HG03460 (cell line): ENCODE measurements around the gene CYP2D6.

ENCODE experiments used
- ATAC-seq: cut with Tn5 transposase; IDR thresholded peaks from one replicate; pipeline ENCODE4 v1.9.1; 2021; ENCODE audit not compliant: unreplicated experiment

Gene CYP2D6

GRCh38 chr22:42090596-42091454 is 39.8 kb downstream of the CYP2D6 start, which contains the start of gene NDUFA6:
TSS of gene NDUFA6 (minus strand) at chr22:42090772. CDS start at chr22:42090744, 28 bp downstream.
- ATAC-seq = peak; percentile 85

GRCh38 chr22:42086051-42086450 is 44.6 kb downstream of the CYP2D6 start:
- no peak for ATAC-seq

GRCh38 chr22:42084874-42085273 is 45.7 kb downstream of the CYP2D6 start:
- no peak for ATAC-seq

- ATAC-seq = no peak
Observed at GRCh38 chr22:42083119-42083518, 47.5 kb downstream of the CYP2D6 start.

- no peak for ATAC-seq
Observed at GRCh38 chr22:42080287-42080686, 50.3 kb downstream of the CYP2D6 start.

GRCh38 chr22:42079319-42080251 is 51.0 kb downstream of the CYP2D6 start, which contains the start of gene SMDT1:
TSS of gene SMDT1 (plus strand) at chr22:42079700. CDS start at chr22:42079769, 69 bp downstream.
- peak; percentile 80 for ATAC-seq

- no peak for ATAC-seq
Observed at GRCh38 chr22:42078469-42079318, 51.9 kb downstream of the CYP2D6 start.

GRCh38 chr22:42077486-42078125 is 53.0 kb downstream of the CYP2D6 start:
- ATAC-seq = no peak

GRCh38 chr22:42076764-42077485 is 53.7 kb downstream of the CYP2D6 start:
- ATAC-seq = no peak
